H9 (cell line): Measurements from ENCODE around the gene BATF. TPM values are rescaled to one million over a fixed set of nuclear protein-coding genes. Genes with fewer than 3 reads are reported as not detected.

Source experiments
- DNase-seq: peaks from one replicate; pipeline ENCODE4 v3.0.0-alpha.2; 2017
- H2AFZ ChIP-seq: one replicate; pipeline ENCODE4 v1.6.1; 2013; ENCODE audit warnings: mild to moderate bottlenecking, low read length, control low read depth, moderate library complexity
- H2AK5ac ChIP-seq: 2 replicates; pipeline ENCODE4 v1.6.1; 2013; ENCODE audit warnings: low read length, control low read depth, mixed read lengths; ENCODE audit not compliant: insufficient read length
- H2BK120ac ChIP-seq: one replicate; pipeline ENCODE4 v1.6.1; 2013; ENCODE audit warnings: low read depth, mild to moderate bottlenecking, low read length, control low read depth, inconsistent platforms; ENCODE audit not compliant: poor library complexity, severe bottlenecking
- H2BK12ac ChIP-seq: 2 replicates; pipeline ENCODE4 v1.6.1; 2013; ENCODE audit warnings: low read length, control low read depth, mixed read lengths, low read depth; ENCODE audit not compliant: insufficient read length
- H2BK15ac ChIP-seq: 2 replicates; pipeline ENCODE4 v1.6.1; 2013; ENCODE audit warnings: low read depth, low read length, control low read depth
- H2BK20ac ChIP-seq: one replicate; pipeline ENCODE4 v1.6.1; 2013; ENCODE audit warnings: low read depth, mild to moderate bottlenecking, low read length, control low read depth, inconsistent platforms; ENCODE audit not compliant: poor library complexity, severe bottlenecking
- H2BK5ac ChIP-seq: 2 replicates; pipeline ENCODE4 v1.6.1; 2013; ENCODE audit warnings: low read length, control low read depth, mixed read lengths; ENCODE audit not compliant: insufficient read length
- H3K14ac ChIP-seq: 2 replicates; pipeline ENCODE4 v1.6.1; 2013; ENCODE audit warnings: low read length, control low read depth; ENCODE audit not compliant: insufficient read depth
- H3K18ac ChIP-seq: 2 replicates; pipeline ENCODE4 v1.6.1; 2013; ENCODE audit warnings: low read depth, mild to moderate bottlenecking, mixed read lengths, low read length, control low read depth; ENCODE audit not compliant: insufficient read length
- H3K23ac ChIP-seq: 2 replicates; pipeline ENCODE4 v1.6.1; 2013; ENCODE audit warnings: low read length, control low read depth, mixed read lengths, low read depth; ENCODE audit not compliant: insufficient read length
- H3K23me2 ChIP-seq: 2 replicates; pipeline ENCODE4 v1.6.1; 2013; ENCODE audit warnings: low read depth, mild to moderate bottlenecking, mixed read lengths, low read length, control low read depth; ENCODE audit not compliant: insufficient read length, poor library complexity, severe bottlenecking
- H3K27ac ChIP-seq: 2 replicates; pipeline ENCODE4 v1.5.1; 2013; ENCODE audit warnings: low read length, control low read depth, mixed read lengths, low read depth; ENCODE audit not compliant: insufficient read length
- H3K27me3 ChIP-seq: 2 replicates; pipeline ENCODE4 v1.6.1; 2013; ENCODE audit warnings: low read length, control low read depth, inconsistent platforms; ENCODE audit not compliant: insufficient read depth
- H3K4ac ChIP-seq: 2 replicates; pipeline ENCODE4 v1.6.1; 2013; ENCODE audit warnings: low read depth, mild to moderate bottlenecking, control low read depth, inconsistent platforms, low read length, moderate library complexity
- H3K4me1 ChIP-seq: 2 replicates; pipeline ENCODE4 v1.6.1; 2013; ENCODE audit warnings: low read length, control low read depth, inconsistent platforms; ENCODE audit not compliant: insufficient read depth
- H3K4me2 ChIP-seq: 2 replicates; pipeline ENCODE4 v1.6.1; 2013; ENCODE audit warnings: low read length, control low read depth, mixed read lengths; ENCODE audit not compliant: insufficient read length, insufficient read depth
- H3K56ac ChIP-seq: 2 replicates; pipeline ENCODE4 v1.6.1; 2013; ENCODE audit warnings: low read depth, mild to moderate bottlenecking, mixed read lengths, low read length, control low read depth; ENCODE audit not compliant: insufficient read length
- H3K79me1 ChIP-seq: 2 replicates; pipeline ENCODE4 v1.6.1; 2013; ENCODE audit warnings: low read depth, mild to moderate bottlenecking, moderate library complexity, low read length, control low read depth, inconsistent platforms; ENCODE audit not compliant: insufficient read depth, poor library complexity, severe bottlenecking
- H3K79me2 ChIP-seq: 2 replicates; pipeline ENCODE4 v1.6.1; 2013; ENCODE audit warnings: low read length, control low read depth, inconsistent platforms; ENCODE audit not compliant: insufficient read depth
- H3K9ac ChIP-seq: 2 replicates; pipeline ENCODE4 v1.6.1; 2013; ENCODE audit warnings: low read length, control low read depth, mixed read lengths; ENCODE audit not compliant: insufficient read length; ENCODE audit errors: extremely low read depth
- H3K9me3 ChIP-seq: one replicate; pipeline ENCODE4 v1.6.1; 2013; ENCODE audit warnings: low read depth, low read length, inconsistent platforms; ENCODE audit not compliant: control insufficient read depth
- H3T11ph ChIP-seq: one replicate; pipeline ENCODE4 v1.6.1; 2013; ENCODE audit warnings: mild to moderate bottlenecking, low read length, control low read depth, inconsistent platforms
- H4K20me1 ChIP-seq: one replicate; pipeline ENCODE4 v1.6.1; 2013; ENCODE audit not compliant: control insufficient read depth, insufficient read length, insufficient read depth
- H4K5ac ChIP-seq: 2 replicates; pipeline ENCODE4 v1.6.1; 2013; ENCODE audit warnings: low read depth, mild to moderate bottlenecking, mixed read lengths, low read length, control low read depth; ENCODE audit not compliant: insufficient read length
- H4K8ac ChIP-seq: replicated peaks from 2 replicates; pipeline ENCODE4 v1.6.1; 2013; ENCODE audit warnings: low read length, control low read depth, mixed read lengths, low read depth; ENCODE audit not compliant: insufficient read length
- H4K91ac ChIP-seq: 2 replicates; pipeline ENCODE4 v1.6.1; 2013; ENCODE audit warnings: low read depth, mild to moderate bottlenecking, moderate library complexity, mixed read lengths, low read length, control low read depth; ENCODE audit not compliant: insufficient read length
- H3K27ac Mint-ChIP-seq, 3 experiments: 2 replicates in 2 of 3; 3 replicates in 1 of 3; pipeline ENCODE4 v1.8.0; 2020 to 2021; ENCODE audit warnings: mixed read lengths in 3 of 3, mild to moderate bottlenecking in 1 of 3, moderate library complexity in 1 of 3
- H3K27me3 Mint-ChIP-seq: 2 replicates; pipeline ENCODE4 v1.8.0; 2021; ENCODE audit warnings: low read depth, mild to moderate bottlenecking, moderate library complexity, mixed read lengths
- H3K36me3 Mint-ChIP-seq, 3 experiments: 2 replicates in 2 of 3; 3 replicates in 1 of 3; pipeline ENCODE4 v1.8.0; 2020 to 2021; ENCODE audit warnings: low read depth in 3 of 3, mixed read lengths in 3 of 3; ENCODE audit not compliant: insufficient read depth in 1 of 3
- H3K4me1 Mint-ChIP-seq, 2 experiments: 2 replicates each; pipeline ENCODE4 v1.8.0; 2020; ENCODE audit warnings: mixed read lengths in 2 of 2
- H3K4me3 Mint-ChIP-seq, 2 experiments: 2 replicates in 1 of 2; 3 replicates in 1 of 2; pipeline ENCODE4 v1.8.0; 2020 to 2021; ENCODE audit warnings: mild to moderate bottlenecking in 2 of 2, mixed read lengths in 2 of 2, moderate library complexity in 1 of 2
- H3K9me3 Mint-ChIP-seq, 2 experiments: 2 replicates in 1 of 2; 3 replicates in 1 of 2; pipeline ENCODE4 v1.8.0; 2020; ENCODE audit warnings: mild to moderate bottlenecking in 2 of 2, mixed read lengths in 2 of 2, moderate library complexity in 1 of 2
- WGBS: extraction: QIAGEN DNeasy Blood & Tissue Kit; methylation state at CpG from one replicate; pipeline ENCODE4 v1.1.7; 2013; ENCODE audit warnings: missing lambda C conversion rate, low lambda C conversion rate, mixed read lengths; ENCODE audit not compliant: insufficient read length; ENCODE audit errors: extremely low coverage; 5-methylcytosine and 5-hydroxymethylcytosine counted together
- total RNA-seq: library from RNA; stranded (reverse); gene quantifications from 2 replicates; pipeline ENCODE4 v1.2.1, GENCODE V29; 2021
- TF ChIP-seq, protein P1 (sequence below): fragments of 200-600 bp; sonication (generic); conservative IDR thresholded peaks from 3 replicates; pipeline ENCODE4 v1.8.0; 2021; ENCODE audit warnings: antibody characterized with exemption, mild to moderate bottlenecking

Gene BATF
- total RNA-seq, 1 experiment from 2014 or later, result not detected

DNA sequence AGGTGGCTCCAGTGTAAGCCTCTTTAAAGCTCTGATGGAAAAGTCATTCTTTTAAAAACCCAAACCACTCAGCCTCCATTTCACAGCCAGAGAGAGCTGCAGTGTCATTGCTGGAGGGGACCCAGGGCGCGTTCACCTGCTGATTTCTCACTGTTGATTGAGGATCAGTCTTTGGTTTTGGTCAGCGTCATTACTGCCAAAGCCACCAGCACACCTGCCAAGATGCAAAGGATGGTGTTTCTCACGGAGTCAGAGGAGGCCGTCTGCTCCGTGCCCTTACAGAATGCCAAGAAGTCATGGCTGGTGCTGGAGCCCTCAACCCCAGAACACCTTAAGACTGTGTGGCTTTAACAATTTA, 32.8 kb upstream of the BATF start:
- H3K23ac ChIP-seq, result no peak overlapping the region
- no peak overlapping the region for H2AK5ac ChIP-seq
- H3K4me2 ChIP-seq, result no peak overlapping the region
- H3K79me2 ChIP-seq, result no peaks in the 10 kb centered on the region
- H3K9ac ChIP-seq, result no peak overlapping the region
- H3K27ac ChIP-seq, result no peak overlapping the region
- no peaks in the 10 kb centered on the region for H3K79me1 ChIP-seq
- H2BK12ac ChIP-seq, result no peak overlapping the region
- Mint-ChIP-seq H3K4me1 (peaks cover 2 to 3% of the 10 kb centered on the region in 2 experiments; a peak in 2 of 4 replicates), H3K27me3 (no peaks in the 10 kb centered on the region; the same call in none of the 2 replicates), H3K36me3 (no peaks in the 10 kb centered on the region), H3K27ac (no peak overlapping the region), H3K4me3 (peak overlapping the region in 1 of 2 experiments; percentile 32; a peak in 1 of 5 replicates), H3K9me3 (no peaks in the 10 kb centered on the region)
- no peak overlapping the region for H3T11ph ChIP-seq
- no peak overlapping the region for H2BK20ac ChIP-seq
- no peaks in the 10 kb centered on the region for H3K9me3 ChIP-seq
- H3K56ac ChIP-seq, result no peak overlapping the region
- H3K23me2 ChIP-seq, result no peaks in the 10 kb centered on the region
- no peak overlapping the region for H2BK15ac ChIP-seq
- H3K4ac ChIP-seq, result no peak overlapping the region
- H2BK5ac ChIP-seq, result no peak overlapping the region
- H4K91ac ChIP-seq, result no peak overlapping the region
- no peak overlapping the region for H2BK120ac ChIP-seq
- no peak overlapping the region for H4K5ac ChIP-seq
- H4K8ac ChIP-seq, result no peak overlapping the region
- no CpG with 5 or more reads among the region's 6 CpGs for WGBS
- H3K27me3 ChIP-seq, result no peaks in the 10 kb centered on the region
- no peak overlapping the region for H2AFZ ChIP-seq
- H3K18ac ChIP-seq, result no peak overlapping the region
- DNase-seq, result no peak
- no peak overlapping the region for H3K14ac ChIP-seq
- TF ChIP-seq, protein P1, sequence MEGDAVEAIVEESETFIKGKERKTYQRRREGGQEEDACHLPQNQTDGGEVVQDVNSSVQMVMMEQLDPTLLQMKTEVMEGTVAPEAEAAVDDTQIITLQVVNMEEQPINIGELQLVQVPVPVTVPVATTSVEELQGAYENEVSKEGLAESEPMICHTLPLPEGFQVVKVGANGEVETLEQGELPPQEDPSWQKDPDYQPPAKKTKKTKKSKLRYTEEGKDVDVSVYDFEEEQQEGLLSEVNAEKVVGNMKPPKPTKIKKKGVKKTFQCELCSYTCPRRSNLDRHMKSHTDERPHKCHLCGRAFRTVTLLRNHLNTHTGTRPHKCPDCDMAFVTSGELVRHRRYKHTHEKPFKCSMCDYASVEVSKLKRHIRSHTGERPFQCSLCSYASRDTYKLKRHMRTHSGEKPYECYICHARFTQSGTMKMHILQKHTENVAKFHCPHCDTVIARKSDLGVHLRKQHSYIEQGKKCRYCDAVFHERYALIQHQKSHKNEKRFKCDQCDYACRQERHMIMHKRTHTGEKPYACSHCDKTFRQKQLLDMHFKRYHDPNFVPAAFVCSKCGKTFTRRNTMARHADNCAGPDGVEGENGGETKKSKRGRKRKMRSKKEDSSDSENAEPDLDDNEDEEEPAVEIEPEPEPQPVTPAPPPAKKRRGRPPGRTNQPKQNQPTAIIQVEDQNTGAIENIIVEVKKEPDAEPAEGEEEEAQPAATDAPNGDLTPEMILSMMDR, result no peak
- H3K4me1 ChIP-seq, result no peaks in the 10 kb centered on the region
- H4K20me1 ChIP-seq, result no peaks in the 10 kb centered on the region
